Measurements from ENCODE around the gene KIAA2012. TPM values are rescaled to one million over a fixed set of nuclear protein-coding genes. Genes with fewer than 3 reads are reported as not detected.

Gene KIAA2012
- total RNA-seq, 2 experiments from 2014 or later = not detected

DNA sequence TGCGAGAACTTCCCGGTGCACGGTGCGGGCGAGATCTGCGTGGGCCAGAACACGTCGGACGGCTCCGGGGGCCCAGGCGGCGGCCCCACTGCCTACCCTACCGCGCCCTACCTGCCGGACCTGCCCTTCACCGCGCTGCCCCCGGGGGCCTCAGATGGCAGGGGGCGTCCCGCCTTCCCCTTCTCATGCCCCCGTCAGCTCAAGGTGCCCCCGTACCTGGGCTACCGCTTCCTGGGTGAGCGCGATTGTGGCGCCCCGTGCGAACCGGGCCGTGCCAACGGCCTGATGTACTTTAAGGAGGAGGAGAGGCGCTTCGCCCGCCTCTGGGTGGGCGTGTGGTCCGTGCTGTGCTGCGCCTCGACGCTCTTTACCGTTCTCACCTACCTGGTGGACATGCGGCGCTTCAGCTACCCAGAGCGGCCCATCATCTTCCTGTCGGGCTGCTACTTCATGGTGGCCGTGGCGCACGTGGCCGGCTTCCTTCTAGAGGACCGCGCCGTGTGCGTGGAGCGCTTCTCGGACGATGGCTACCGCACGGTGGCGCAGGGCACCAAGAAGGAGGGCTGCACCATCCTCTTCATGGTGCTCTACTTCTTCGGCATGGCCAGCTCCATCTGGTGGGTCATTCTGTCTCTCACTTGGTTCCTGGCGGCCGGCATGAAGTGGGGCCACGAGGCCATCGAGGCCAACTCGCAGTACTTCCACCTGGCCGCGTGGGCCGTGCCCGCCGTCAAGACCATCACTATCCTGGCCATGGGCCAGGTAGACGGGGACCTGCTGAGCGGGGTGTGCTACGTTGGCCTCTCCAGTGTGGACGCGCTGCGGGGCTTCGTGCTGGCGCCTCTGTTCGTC, 37.7 kb upstream of the KIAA2012 start:
- Mint-ChIP-seq H3K9me3 (no peaks in the 10 kb centered on the region), H3K4me3 (peak overlapping the region; percentile 78), H3K36me3 (no peaks in the 10 kb centered on the region), H3K4me1 (ENCODE audit: low read depth) (peaks cover 11% of the 10 kb centered on the region), H3K27me3 (peaks cover 29% of the 10 kb centered on the region), H3K27ac (no peak overlapping the region)
- peak; percentile 50 for DNase-seq
- CTCF ChIA-PET = interaction anchor here (0.6 to 1.2 kb wide), 2 partner anchors 90 to 143 kb away, joined by 3 read pairs; no protein-coding TSS in a partner anchor
- POLR2A ChIA-PET = no interaction called here
- intact Hi-C loops (cut with micrococcal nuclease) = loop anchor here (2.0 kb wide), 1 partner anchor 143 kb away; no protein-coding TSS in a partner anchor

DNA sequence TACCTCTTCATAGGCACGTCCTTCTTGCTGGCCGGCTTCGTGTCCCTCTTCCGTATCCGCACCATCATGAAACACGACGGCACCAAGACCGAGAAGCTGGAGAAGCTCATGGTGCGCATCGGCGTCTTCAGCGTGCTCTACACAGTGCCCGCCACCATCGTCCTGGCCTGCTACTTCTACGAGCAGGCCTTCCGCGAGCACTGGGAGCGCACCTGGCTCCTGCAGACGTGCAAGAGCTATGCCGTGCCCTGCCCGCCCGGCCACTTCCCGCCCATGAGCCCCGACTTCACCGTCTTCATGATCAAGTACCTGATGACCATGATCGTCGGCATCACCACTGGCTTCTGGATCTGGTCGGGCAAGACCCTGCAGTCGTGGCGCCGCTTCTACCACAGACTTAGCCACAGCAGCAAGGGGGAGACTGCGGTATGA, 37.1 kb upstream of the KIAA2012 start:
- Mint-ChIP-seq H3K27me3 (peaks cover 33% of the 10 kb centered on the region), H3K36me3 (no peaks in the 10 kb centered on the region), H3K27ac (no peak overlapping the region), H3K4me3 (no peak overlapping the region), H3K9me3 (no peaks in the 10 kb centered on the region), H3K4me1 (ENCODE audit: low read depth) (peaks cover 11% of the 10 kb centered on the region)
- ChIA-PET CTCF (interaction anchor here (0.6 to 1.2 kb wide), 2 partner anchors 91 to 142 kb away, joined by 3 read pairs; no protein-coding TSS in a partner anchor), POLR2A (no interaction called here)
- intact Hi-C loops (cut with micrococcal nuclease) = loop anchor here (2.0 kb wide), 1 partner anchor 143 kb away; no protein-coding TSS in a partner anchor
- no peak for DNase-seq

DNA sequence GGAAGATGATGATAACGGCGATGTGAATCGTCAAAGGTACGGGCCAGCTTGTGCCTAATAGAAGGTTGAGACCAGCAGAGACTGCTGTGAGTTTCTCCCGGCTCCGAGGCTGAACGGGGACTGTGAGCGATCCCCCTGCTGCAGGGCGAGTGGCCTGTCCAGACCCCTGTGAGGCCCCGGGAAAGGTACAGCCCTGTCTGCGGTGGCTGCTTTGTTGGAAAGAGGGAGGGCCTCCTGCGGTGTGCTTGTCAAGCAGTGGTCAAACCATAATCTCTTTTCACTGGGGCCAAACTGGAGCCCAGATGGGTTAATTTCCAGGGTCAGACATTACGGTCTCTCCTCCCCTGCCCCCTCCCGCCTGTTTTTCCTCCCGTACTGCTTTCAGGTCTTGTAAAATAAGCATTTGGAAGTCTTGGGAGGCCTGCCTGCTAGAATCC, 36.4 kb upstream of the KIAA2012 start:
- no peak for DNase-seq
- H3K4me1 Mint-ChIP-seq (ENCODE audit: low read depth) = peaks cover 11% of the 10 kb centered on the region
- CTCF ChIA-PET = no interaction called here
- no peaks in the 10 kb centered on the region for H3K9me3 Mint-ChIP-seq
- H3K4me3 Mint-ChIP-seq = no peak overlapping the region
- no peak overlapping the region for H3K27ac Mint-ChIP-seq
- no peaks in the 10 kb centered on the region for H3K36me3 Mint-ChIP-seq
- intact Hi-C loops (cut with micrococcal nuclease) = no loop called here
- POLR2A ChIA-PET = no interaction called here
- H3K27me3 Mint-ChIP-seq = peaks cover 32% of the 10 kb centered on the region

DNA sequence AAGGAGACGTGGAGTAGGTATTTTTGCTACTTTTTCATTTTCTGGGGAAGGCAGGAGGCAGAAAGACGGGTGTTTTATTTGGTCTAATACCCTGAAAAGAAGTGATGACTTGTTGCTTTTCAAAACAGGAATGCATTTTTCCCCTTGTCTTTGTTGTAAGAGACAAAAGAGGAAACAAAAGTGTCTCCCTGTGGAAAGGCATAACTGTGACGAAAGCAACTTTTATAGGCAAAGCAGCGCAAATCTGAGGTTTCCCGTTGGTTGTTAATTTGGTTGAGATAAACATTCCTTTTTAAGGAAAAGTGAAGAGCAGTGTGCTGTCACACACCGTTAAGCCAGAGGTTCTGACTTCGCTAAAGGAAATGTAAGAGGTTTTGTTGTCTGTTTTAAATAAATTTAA, 36.0 kb upstream of the KIAA2012 start:
- Mint-ChIP-seq H3K36me3 (no peaks in the 10 kb centered on the region), H3K9me3 (no peaks in the 10 kb centered on the region), H3K4me3 (no peak overlapping the region), H3K27ac (no peak overlapping the region), H3K4me1 (ENCODE audit: low read depth) (peaks cover 10% of the 10 kb centered on the region), H3K27me3 (peaks cover 29% of the 10 kb centered on the region)
- intact Hi-C loops (cut with micrococcal nuclease) = no loop called here
- CTCF ChIA-PET = no interaction called here
- DNase-seq = no peak
- POLR2A ChIA-PET = no interaction called here

DNA sequence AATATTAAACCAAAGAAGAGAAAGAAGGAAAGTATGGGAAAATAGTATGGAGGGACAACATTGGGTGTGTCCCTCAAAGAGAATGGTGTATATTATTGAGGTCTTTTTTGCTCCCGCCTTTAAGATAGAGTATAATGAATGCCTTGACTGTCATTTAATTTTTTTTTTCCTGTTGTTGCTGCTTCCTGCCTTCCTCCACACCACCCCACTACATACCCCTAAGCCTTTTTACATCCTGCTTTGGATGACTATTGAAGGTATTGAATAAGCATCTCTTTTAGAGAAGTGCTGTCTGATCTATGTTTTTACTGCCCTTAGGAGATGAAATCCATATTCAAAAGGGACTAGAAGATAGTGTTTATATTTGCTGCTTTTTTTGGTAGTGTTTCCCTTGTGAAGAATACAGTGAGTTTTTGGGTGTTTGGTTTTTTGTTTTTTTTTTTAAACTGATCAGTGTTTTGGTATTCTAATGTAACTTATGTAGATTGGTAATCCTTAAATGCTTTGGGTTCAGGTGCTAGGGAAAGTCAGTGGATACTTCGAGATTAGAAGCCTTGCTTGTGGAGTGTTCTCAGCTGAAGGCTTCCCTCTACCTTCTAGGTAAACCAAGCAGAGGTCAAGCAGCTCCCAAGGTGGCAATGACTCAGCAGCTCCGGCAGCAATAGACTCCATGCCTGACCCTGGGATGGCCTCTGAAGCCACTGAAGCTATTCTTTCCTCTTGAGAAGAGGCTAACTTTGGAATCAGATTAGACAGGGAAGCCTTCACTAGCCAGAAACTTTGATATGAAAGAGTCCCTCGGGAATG, 34.4 kb upstream of the KIAA2012 start:
- Mint-ChIP-seq H3K9me3 (no peaks in the 10 kb centered on the region), H3K4me1 (ENCODE audit: low read depth) (peaks cover 3% of the 10 kb centered on the region), H3K36me3 (no peaks in the 10 kb centered on the region), H3K4me3 (no peak overlapping the region), H3K27ac (no peak overlapping the region), H3K27me3 (peaks cover 25% of the 10 kb centered on the region)
- intact Hi-C loops (cut with micrococcal nuclease) = no loop called here
- DNase-seq = no peak
- ChIA-PET POLR2A (no interaction called here), CTCF (no interaction called here)

DNA sequence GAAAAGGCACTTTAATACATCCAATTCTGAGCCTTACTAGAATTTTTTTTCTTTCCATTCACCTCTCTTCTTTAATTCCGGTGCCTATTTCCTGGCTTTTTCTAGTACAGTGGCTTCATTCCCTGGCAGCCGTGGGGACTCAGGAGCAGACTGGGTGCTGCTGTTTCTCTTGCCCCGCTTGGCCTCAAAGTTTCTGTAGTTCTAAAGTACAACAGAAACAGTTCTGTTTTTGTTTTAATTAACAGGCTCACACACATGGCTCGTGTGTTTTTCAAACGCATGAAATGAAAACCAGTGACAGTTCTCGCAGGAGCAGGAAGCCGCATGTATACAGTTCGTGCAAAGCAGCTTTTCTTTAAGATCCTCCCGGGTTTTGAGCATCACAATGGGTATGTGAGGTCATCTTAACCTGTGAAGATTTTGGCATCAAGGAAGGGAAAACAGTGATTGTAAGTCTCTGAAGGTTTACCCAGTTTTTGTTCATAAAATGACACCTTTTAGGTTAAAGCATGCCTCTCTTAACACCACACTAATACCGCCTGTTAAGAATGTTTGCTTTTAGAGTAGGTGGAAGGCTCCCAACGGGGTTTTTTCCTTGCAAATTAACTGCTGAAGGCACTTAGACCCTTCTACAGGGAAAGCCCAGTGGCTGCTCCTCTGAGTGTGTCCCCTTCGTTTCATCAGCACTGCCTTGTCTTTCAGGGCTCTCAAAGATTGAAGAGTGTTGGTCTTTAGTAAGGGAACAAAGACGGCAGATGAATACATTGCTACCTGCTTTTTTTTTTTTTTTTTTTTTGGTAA, 33.6 kb upstream of the KIAA2012 start:
- H3K36me3 Mint-ChIP-seq = no peaks in the 10 kb centered on the region
- intact Hi-C loops (cut with micrococcal nuclease) = no loop called here
- CTCF ChIA-PET = no interaction called here
- H3K27ac Mint-ChIP-seq = no peak overlapping the region
- peaks cover 3% of the 10 kb centered on the region for H3K4me1 Mint-ChIP-seq (ENCODE audit: low read depth)
- DNase-seq = no peak
- POLR2A ChIA-PET = no interaction called here
- no peaks in the 10 kb centered on the region for H3K9me3 Mint-ChIP-seq
- H3K27me3 Mint-ChIP-seq = peaks cover 27% of the 10 kb centered on the region
- no peak overlapping the region for H3K4me3 Mint-ChIP-seq

DNA sequence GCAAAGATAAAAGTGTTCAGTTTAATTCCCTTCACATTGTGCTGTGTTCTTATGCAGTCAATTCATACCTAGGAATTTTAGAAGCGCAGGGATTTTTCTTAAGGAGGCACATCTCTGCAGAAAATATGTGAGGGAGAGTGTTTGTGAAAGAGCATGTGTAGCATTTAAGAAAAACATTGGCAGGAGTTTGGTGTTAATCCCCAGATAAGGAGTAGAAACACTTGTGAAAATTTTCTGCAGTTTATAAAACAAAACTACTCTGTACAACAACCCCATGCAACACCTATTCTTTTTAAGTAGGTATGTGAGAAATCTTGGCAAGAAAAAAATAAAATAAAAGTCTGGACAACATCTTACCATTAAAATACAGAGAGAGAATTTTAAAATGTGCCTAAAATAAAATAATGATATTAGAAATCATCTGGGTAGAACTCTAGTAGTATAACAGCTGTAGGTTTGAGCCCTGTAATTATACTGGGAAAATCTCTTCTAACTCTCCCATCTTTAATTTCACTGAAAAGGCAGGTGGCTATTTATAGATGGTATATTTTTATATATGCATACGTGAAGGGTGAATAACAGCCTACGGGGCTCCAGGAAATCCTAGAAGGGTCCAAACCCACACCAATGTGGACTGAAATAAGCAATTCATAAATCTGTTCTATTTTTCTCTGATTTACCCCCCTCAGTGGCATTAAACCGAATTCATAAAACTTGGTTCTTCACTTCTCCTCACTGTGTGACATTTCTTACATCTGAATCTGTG, 32.8 kb upstream of the KIAA2012 start:
- Mint-ChIP-seq H3K27me3 (peaks cover 27% of the 10 kb centered on the region), H3K27ac (no peak overlapping the region), H3K4me3 (no peak overlapping the region), H3K4me1 (ENCODE audit: low read depth) (no peaks in the 10 kb centered on the region), H3K9me3 (no peaks in the 10 kb centered on the region), H3K36me3 (no peaks in the 10 kb centered on the region)
- ChIA-PET CTCF (no interaction called here), POLR2A (no interaction called here)
- intact Hi-C loops (cut with micrococcal nuclease) = no loop called here
- no peak for DNase-seq

DNA sequence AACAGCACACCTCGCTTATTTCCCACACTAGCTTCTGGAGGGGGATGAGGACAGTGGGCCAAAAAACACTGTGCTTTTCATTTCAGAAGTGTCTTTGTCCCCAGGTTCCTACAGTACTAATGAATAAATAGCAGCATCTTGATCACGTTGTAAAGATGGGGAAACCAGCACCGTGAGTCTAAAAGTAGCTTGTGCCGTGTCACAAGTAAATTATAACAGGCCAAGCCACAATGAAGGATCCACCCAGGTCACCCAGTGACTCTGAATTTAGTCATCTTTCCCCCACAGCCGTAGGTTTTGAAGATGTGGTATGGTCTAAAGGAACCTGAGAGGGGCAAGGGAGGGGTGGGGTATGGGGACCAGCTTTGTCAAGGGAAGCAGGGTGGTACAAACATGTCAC, 30.6 kb upstream of the KIAA2012 start:
- ChIA-PET CTCF (interaction anchor here (1.0 kb wide), 1 partner anchor 11 kb away, joined by 3 read pairs; no protein-coding TSS in a partner anchor), POLR2A (no interaction called here)
- Mint-ChIP-seq H3K9me3 (no peaks in the 10 kb centered on the region), H3K36me3 (no peaks in the 10 kb centered on the region), H3K4me3 (no peak overlapping the region), H3K27me3 (peaks cover 32% of the 10 kb centered on the region), H3K4me1 (ENCODE audit: low read depth) (no peaks in the 10 kb centered on the region), H3K27ac (no peak overlapping the region)
- intact Hi-C loops (cut with micrococcal nuclease) = no loop called here
- DNase-seq = no peak

DNA sequence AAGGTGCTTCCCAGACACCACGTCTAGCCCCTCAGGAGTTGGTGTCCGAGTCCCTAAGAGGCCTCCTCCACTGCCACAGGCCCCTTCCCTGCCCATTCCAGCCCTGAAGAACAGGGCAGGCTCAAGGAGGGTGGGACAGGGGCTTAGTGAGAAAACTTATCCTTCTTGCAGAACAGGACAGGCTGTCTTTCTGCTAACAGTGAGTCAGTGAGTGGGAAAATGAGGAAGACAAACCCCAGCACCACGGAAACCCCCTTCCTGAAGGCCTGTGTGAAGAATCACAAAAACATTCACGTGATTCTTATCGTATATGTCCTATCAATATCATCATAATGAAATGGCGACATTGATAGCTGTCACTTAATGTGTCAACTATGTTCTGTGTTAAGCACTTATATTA, 29.6 kb upstream of the KIAA2012 start:
- Mint-ChIP-seq H3K27me3 (peaks cover 31% of the 10 kb centered on the region), H3K36me3 (no peaks in the 10 kb centered on the region), H3K4me3 (no peak overlapping the region), H3K27ac (no peak overlapping the region), H3K4me1 (ENCODE audit: low read depth) (no peaks in the 10 kb centered on the region), H3K9me3 (no peaks in the 10 kb centered on the region)
- ChIA-PET CTCF (no interaction called here), POLR2A (no interaction called here)
- intact Hi-C loops (cut with micrococcal nuclease) = no loop called here
- DNase-seq = no peak

DNA sequence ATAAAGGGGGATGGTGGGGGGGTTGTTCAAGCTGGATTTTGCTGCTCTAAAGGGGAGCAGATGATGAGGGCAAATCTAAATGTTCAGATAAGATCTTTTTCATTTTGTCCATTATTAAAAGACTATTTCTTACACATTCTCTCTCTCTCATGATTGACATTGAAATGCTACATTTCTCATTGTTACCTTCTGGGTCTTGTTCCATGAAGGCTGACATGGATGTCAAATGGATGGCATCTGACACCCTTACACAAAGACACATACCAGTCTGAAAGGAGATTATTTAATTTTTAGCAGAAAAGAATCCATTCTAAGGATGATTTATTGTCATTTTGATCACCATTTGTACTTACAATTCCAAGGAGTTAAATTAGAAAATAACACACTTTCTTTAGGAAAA, 28.3 kb upstream of the KIAA2012 start:
- no peaks in the 10 kb centered on the region for H3K36me3 Mint-ChIP-seq
- no peak for DNase-seq
- H3K27ac Mint-ChIP-seq = no peak overlapping the region
- H3K4me1 Mint-ChIP-seq (ENCODE audit: low read depth) = no peaks in the 10 kb centered on the region
- ChIA-PET POLR2A (no interaction called here), CTCF (no interaction called here)
- no peaks in the 10 kb centered on the region for H3K9me3 Mint-ChIP-seq
- H3K27me3 Mint-ChIP-seq = peaks cover 20% of the 10 kb centered on the region
- intact Hi-C loops (cut with micrococcal nuclease) = no loop called here
- no peak overlapping the region for H3K4me3 Mint-ChIP-seq

DNA sequence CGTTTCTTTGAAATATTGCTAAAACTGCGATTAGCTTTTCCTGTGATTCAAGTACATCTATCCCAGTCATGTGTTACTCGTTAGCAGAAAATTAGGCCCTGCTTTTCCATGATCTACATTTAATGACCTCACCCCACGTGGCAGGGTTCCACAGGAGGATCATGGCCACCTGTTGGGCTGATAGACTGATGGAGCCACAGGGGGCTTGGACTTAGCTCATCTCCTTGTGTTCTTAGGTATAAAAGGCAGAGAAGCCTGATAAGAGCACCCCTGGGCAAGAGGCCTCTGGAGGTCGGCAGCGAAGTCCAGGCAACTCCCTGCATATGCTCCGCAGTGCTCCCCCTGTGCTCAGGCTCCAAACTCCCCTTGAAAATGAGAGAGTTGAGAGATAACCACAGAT, 26.5 kb upstream of the KIAA2012 start:
- no peak for DNase-seq
- ChIA-PET CTCF (no interaction called here), POLR2A (no interaction called here)
- Mint-ChIP-seq H3K4me1 (ENCODE audit: low read depth) (no peaks in the 10 kb centered on the region), H3K4me3 (no peak overlapping the region), H3K36me3 (no peaks in the 10 kb centered on the region), H3K9me3 (no peaks in the 10 kb centered on the region), H3K27me3 (peaks cover 15% of the 10 kb centered on the region), H3K27ac (no peak overlapping the region)
- intact Hi-C loops (cut with micrococcal nuclease) = no loop called here
